B cell (primary cell): ENCODE data around the gene GAK. TPM values are rescaled to one million over a fixed set of nuclear protein-coding genes. Genes with fewer than 3 reads are reported as not detected.

Experiments used
- ATAC-seq: fragments of 200-7000 bp; cut with Tn5 transposase; one replicate; pipeline ENCODE4 v1.10.0; 2021; ENCODE audit warnings: low read depth, mild to moderate bottlenecking, moderate number of reproducible peaks, moderate library complexity
- CTCF ChIA-PET: fragments of 350-600 bp; sonication (Branson Sonifier 250); formaldehyde crosslinking; loops from one replicate; lab custom pipeline; 2021; ENCODE audit warnings: antibody characterized with exemption, inconsistent platforms; lab: Charles Lee
- POLR2A ChIA-PET: fragments of 350-600 bp; sonication (Branson Sonifier 250); formaldehyde crosslinking; loops from one replicate; lab custom pipeline; 2021; ENCODE audit warnings: antibody characterized with exemption; lab: Charles Lee
- DNase-seq: peaks from one replicate; pipeline ENCODE4 v3.0.0; 2013
- H2AFZ ChIP-seq: 2 replicates; pipeline ENCODE4 v1.6.1; 2012; ENCODE audit warnings: mild to moderate bottlenecking, low read depth, low read length; ENCODE audit not compliant: insufficient read depth, poor library complexity, severe bottlenecking
- H3K27ac ChIP-seq, 2 donors: 1 replicate in 1 of 2; 2 replicates in 1 of 2; pipeline ENCODE4 v1.5.1; 2012 to 2013; ENCODE audit warnings: low read length in 2 of 2, mild to moderate bottlenecking in 2 of 2, moderate library complexity in 1 of 2
- H3K27me3 ChIP-seq, 4 experiments: fragments of 200-600 bp in 1 of 4; sonication (generic) in 1 of 4; replicated peaks in 1 of 4; 1 replicate in 2 of 4; 2 replicates in 2 of 4; pipeline versions ENCODE4 v1.6.1 to v1.7.0; 2013 to 2016; ENCODE audit warnings: low read length in 3 of 4, mild to moderate bottlenecking in 2 of 4, mixed read lengths in 1 of 4, moderate library complexity in 1 of 4; ENCODE audit not compliant: insufficient read depth in 4 of 4, control insufficient read depth in 3 of 4; ENCODE audit errors: control extremely low read depth in 1 of 4
- H3K36me3 ChIP-seq, 2 experiments: replicated peaks in 1 of 2; 1 replicate in 1 of 2; 2 replicates in 1 of 2; pipeline versions ENCODE4 v1.6.1 to v1.7.1; 2013; ENCODE audit warnings: low read length in 1 of 2; ENCODE audit not compliant: insufficient read depth in 2 of 2, control insufficient read depth in 1 of 2; ENCODE audit errors: control extremely low read depth in 1 of 2, extremely low read depth in 1 of 2
- H3K4me1 ChIP-seq, 2 donors: fragments of 200-600 bp in 1 of 2; sonication (generic) in 1 of 2; 1 replicate in 1 of 2; 2 replicates in 1 of 2; pipeline versions ENCODE4 v1.5.1 to v1.6.1; 2013 to 2017; ENCODE audit warnings: low read length in 2 of 2; ENCODE audit not compliant: control insufficient read depth in 2 of 2, insufficient read depth in 2 of 2
- H3K4me2 ChIP-seq: replicated peaks from 2 replicates; pipeline ENCODE3; 2012; ENCODE audit warnings: mild to moderate bottlenecking, low read depth, low read length; ENCODE audit not compliant: poor library complexity, severe bottlenecking
- H3K4me3 ChIP-seq, 5 experiments: fragments of 200-600 bp in 1 of 5; sonication (generic) in 1 of 5; 1 replicate in 3 of 5; 2 replicates in 2 of 5; pipeline versions ENCODE4 v1.5.1 to v1.7.0; 2011 to 2016; ENCODE audit warnings: low read length in 4 of 5, mild to moderate bottlenecking in 4 of 5, low read depth in 2 of 5, control low read depth in 1 of 5, moderate library complexity in 1 of 5; ENCODE audit not compliant: insufficient read depth in 1 of 5; ENCODE audit errors: control extremely low read depth in 1 of 5, extremely low read depth in 1 of 5
- H3K79me2 ChIP-seq: fragments of 200-600 bp; sonication (generic); one replicate; pipeline ENCODE4 v1.6.0; 2016; ENCODE audit warnings: low read length; ENCODE audit not compliant: control insufficient read depth, insufficient read depth
- H3K9ac ChIP-seq: fragments of 200-600 bp; sonication (generic); 2 replicates; pipeline ENCODE4 v1.6.1; 2017; ENCODE audit warnings: mild to moderate bottlenecking, low read length, moderate library complexity
- H3K9me3 ChIP-seq, 3 donors: one replicate each; pipeline versions ENCODE4 v1.6.1 to v1.7.1; 2013; ENCODE audit warnings: low read length in 2 of 3; ENCODE audit not compliant: control insufficient read depth in 2 of 3, insufficient read depth in 1 of 3; ENCODE audit errors: control extremely low read depth in 1 of 3
- H4K20me1 ChIP-seq: 2 replicates; pipeline ENCODE4 v1.6.0; 2012; ENCODE audit warnings: mild to moderate bottlenecking, low read length; ENCODE audit not compliant: insufficient read depth, control insufficient read depth, poor library complexity, severe bottlenecking
- H3K27ac Mint-ChIP-seq: one replicate; pipeline ENCODE4 v1.8.0; 2021; ENCODE audit warnings: mixed read lengths
- H3K27me3 Mint-ChIP-seq: one replicate; pipeline ENCODE4 v1.8.0; 2021; ENCODE audit warnings: mixed read lengths
- H3K4me1 Mint-ChIP-seq: one replicate; pipeline ENCODE4 v1.8.0; 2021; ENCODE audit warnings: mixed read lengths
- H3K4me3 Mint-ChIP-seq: one replicate; pipeline ENCODE4 v1.8.0; 2021; ENCODE audit warnings: mixed read lengths
- H3K9me3 Mint-ChIP-seq: one replicate; pipeline ENCODE4 v1.8.0; 2022; ENCODE audit warnings: mixed read lengths; ENCODE audit not compliant: insufficient read depth
- CTCF ChIP-seq: fragments of 200-600 bp; IDR thresholded peaks from one replicate; pipeline ENCODE4 v1.8.0; 2022; ENCODE audit warnings: antibody characterized with exemption, mild to moderate bottlenecking
- EZH2 ChIP-seq: IDR thresholded peaks from 2 replicates; pipeline ENCODE4 v1.6.1; 2012; ENCODE audit warnings: borderline replicate concordance, low read depth, mild to moderate bottlenecking, moderate library complexity, low read length; ENCODE audit not compliant: insufficient read depth, poor library complexity, severe bottlenecking
- WGBS: methylation state at CpG from one replicate; pipeline ENCODE4 v1.1.5; 2013; ENCODE audit warnings: missing lambda C conversion rate; ENCODE audit not compliant: insufficient coverage; 5-methylcytosine and 5-hydroxymethylcytosine counted together
- intact Hi-C: fragments of 100-400 bp; cut with micrococcal nuclease; formaldehyde crosslinking; loops from one replicate; pipeline ENCODE4 v1.10.0; 2022
- polyA plus RNA-seq: library from polyadenylated mRNA; depleted of rRNA; stranded (reverse); fragments of >200 nt; gene quantifications from 2 replicates; pipeline ENCODE4 v1.2.3, GENCODE V29; 2012
- total RNA-seq, 2 donors: library from RNA; stranded (reverse); fragments of 120-200 nt in 1 of 2; gene quantifications; 1 replicate in 1 of 2; 2 replicates in 1 of 2; pipeline versions ENCODE4 v1.2.3 to v1.2.4, GENCODE V29; 2013 to 2022

Gene GAK
- total and polyA plus RNA-seq, 2 donors (not counting 1 experiment from before 2014, with no cell fraction given): 113 to 283 TPM

- no peak overlapping the region for H3K4me3 ChIP-seq
- Mint-ChIP-seq H3K4me3 (no peak overlapping the region), H3K4me1 (peaks cover 3% of the 10 kb centered on the region), H3K9me3 (no peaks in the 10 kb centered on the region), H3K27me3 (no peaks in the 10 kb centered on the region), H3K27ac (no peak overlapping the region)
- POLR2A ChIA-PET: no interaction called here
- H4K20me1 ChIP-seq: peaks cover 98% of the 10 kb centered on the region
- TF ChIP-seq EZH2: no peak
- TF ChIP-seq CTCF: no peak
- CTCF ChIA-PET: no interaction called here
- H3K27ac ChIP-seq: no peak overlapping the region
- peaks cover 90% of the 10 kb centered on the region for H3K79me2 ChIP-seq
- no peaks in the 10 kb centered on the region for H3K27me3 ChIP-seq
- WGBS: 96% methylated on average over 12 of the region's 12 CpGs
- no peak overlapping the region for H3K4me2 ChIP-seq
- peaks cover 0 to 11% (median 0%) of the 10 kb centered on the region in 3 donors for H3K9me3 ChIP-seq
- peaks cover 4 to 5% of the 10 kb centered on the region in 2 donors for H3K4me1 ChIP-seq
- peaks cover 2 to 59% of the 10 kb centered on the region in 2 experiments for H3K36me3 ChIP-seq
- no peak overlapping the region for H3K9ac ChIP-seq
- no peak for DNase-seq
- ATAC-seq: no peak
- intact Hi-C loops: no loop called here
- H2AFZ ChIP-seq: no peak overlapping the region
Observed at GRCh38 chr4:909821-910220, 22.3 kb downstream of the GAK start.

DNA sequence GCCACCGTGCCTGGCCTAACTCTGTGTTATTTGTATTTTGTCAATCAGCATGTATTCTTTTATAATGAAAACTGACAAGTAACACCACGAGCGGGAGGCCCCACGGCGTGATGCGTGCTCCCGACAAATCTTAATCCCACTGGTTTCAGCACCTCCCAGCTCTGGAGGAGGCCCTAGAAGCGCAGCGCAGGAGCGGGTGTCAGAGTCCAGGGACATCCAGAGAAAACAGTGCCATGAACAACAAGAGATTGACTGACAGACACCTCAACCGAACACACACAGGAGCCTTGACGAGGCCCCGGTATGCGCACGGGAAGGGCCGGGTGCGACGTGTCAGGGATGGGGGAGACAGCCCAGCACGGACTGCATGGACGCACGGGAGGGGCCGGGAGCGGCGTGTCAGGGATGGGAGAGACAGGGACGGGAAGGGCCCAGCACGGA is 23.0 kb downstream of the GAK start:
- Histone ChIP-seq H3K4me3 (no peak overlapping the region), H3K27me3 (no peaks in the 10 kb centered on the region), H3K9ac (no peak overlapping the region), H3K79me2 (peaks cover 84% of the 10 kb centered on the region), H4K20me1 (peaks cover 97% of the 10 kb centered on the region), H3K36me3 (peaks cover 2 to 59% of the 10 kb centered on the region in 2 experiments), H3K9me3 (peaks cover 0 to 11% (median 0%) of the 10 kb centered on the region in 3 donors), H3K27ac (no peak overlapping the region), H3K4me1 (no peaks in the 10 kb centered on the region), H3K4me2 (no peak overlapping the region), H2AFZ (no peak overlapping the region)
- intact Hi-C loops: no loop called here
- ATAC-seq (no peak), DNase-seq (no peak)
- H3K27me3 Mint-ChIP-seq: no peaks in the 10 kb centered on the region
- no peaks in the 10 kb centered on the region for H3K4me1 Mint-ChIP-seq
- H3K4me3 Mint-ChIP-seq: no peak overlapping the region
- CTCF ChIA-PET: no interaction called here
- H3K9me3 Mint-ChIP-seq: no peaks in the 10 kb centered on the region
- POLR2A ChIA-PET: interaction anchor here (0.5 kb wide), 1 partner anchor 47 kb away, joined by 3 read pairs; no protein-coding TSS in a partner anchor
- TF ChIP-seq EZH2 (no peak), CTCF (no peak)
- WGBS: 98% methylated on average over 20 of the region's 26 CpGs
- H3K27ac Mint-ChIP-seq: no peak overlapping the region
